A673 (cell line): ENCODE measurements around the gene CTLA4. TPM values are rescaled to one million over a fixed set of nuclear protein-coding genes. Genes with fewer than 3 reads are reported as not detected.

ENCODE experiments used
- BruUV-seq: library from RNA; stranded (reverse); fragments of 400-500 nt; replicated peaks from 2 replicates; lab custom pipeline; 2021; lab: Mats Ljungman, UMichigan
- CTCF ChIA-PET: fragments of 300-600 bp; sonication (Branson Sonifier 250); formaldehyde crosslinking; loops from one replicate; lab custom pipeline; 2022; ENCODE audit warnings: antibody characterized with exemption; lab: Charles Lee
- POLR2A ChIA-PET: fragments of 300-600 bp; sonication (Branson Sonifier 250); formaldehyde crosslinking; loops from one replicate; lab custom pipeline; 2022; ENCODE audit warnings: antibody characterized with exemption; ENCODE audit not compliant: low non-redundant PET; lab: Charles Lee
- DNase-seq: peaks from one replicate; pipeline ENCODE4 v3.0.0-alpha.2; 2015; ENCODE audit warnings: low spot score
- H3K27ac ChIP-seq: fragments of 200-600 bp; sonication (generic); 2 replicates; pipeline ENCODE4 v1.5.1; 2016; ENCODE audit warnings: mixed run types, low read depth, mild to moderate bottlenecking, mixed read lengths, antibody characterized with exemption, low read length; ENCODE audit not compliant: poor library complexity, severe bottlenecking
- H3K27me3 ChIP-seq: fragments of 200-600 bp; sonication (generic); replicated peaks from 2 replicates; pipeline ENCODE4 v1.6.1; 2017; ENCODE audit warnings: mixed run types, low read depth, mild to moderate bottlenecking, mixed read lengths, antibody characterized with exemption, low read length; ENCODE audit not compliant: insufficient read depth, poor library complexity
- H3K36me3 ChIP-seq: fragments of 200-600 bp; sonication (generic); 2 replicates; pipeline ENCODE4 v1.6.1; 2016; ENCODE audit warnings: mixed run types, mild to moderate bottlenecking, mixed read lengths, antibody characterized with exemption, low read length; ENCODE audit not compliant: insufficient read depth, poor library complexity, severe bottlenecking
- H3K4me1 ChIP-seq: fragments of 200-600 bp; sonication (generic); 2 replicates; pipeline ENCODE4 v1.6.1; 2017; ENCODE audit warnings: mixed run types, mild to moderate bottlenecking, mixed read lengths, antibody characterized with exemption, low read length; ENCODE audit not compliant: insufficient read depth, poor library complexity, severe bottlenecking
- H3K4me3 ChIP-seq: fragments of 200-600 bp; sonication (generic); 2 replicates; pipeline ENCODE4 v1.5.1; 2016; ENCODE audit warnings: low read depth, mixed run types, mild to moderate bottlenecking, mixed read lengths, low read length; ENCODE audit not compliant: poor library complexity, severe bottlenecking
- H3K9me3 ChIP-seq: fragments of 200-600 bp; sonication (generic); 2 replicates; pipeline ENCODE4 v1.6.1; 2016; ENCODE audit warnings: mixed run types, low read depth, mild to moderate bottlenecking, mixed read lengths, antibody characterized with exemption, low read length; ENCODE audit not compliant: poor library complexity, severe bottlenecking
- EZH2 ChIP-seq: fragments of 200-600 bp; sonication (generic); IDR thresholded peaks from 2 replicates; pipeline ENCODE4 v1.6.1; 2017; ENCODE audit warnings: borderline replicate concordance, low read depth, mild to moderate bottlenecking, mixed read lengths, antibody characterized with exemption, low read length; ENCODE audit not compliant: poor library complexity, severe bottlenecking
- intact Hi-C: fragments of 100-400 bp; cut with micrococcal nuclease; formaldehyde crosslinking; loops from one replicate; pipeline ENCODE4 v1.10.0; 2022; ENCODE audit not compliant: unreplicated experiment
- total RNA-seq: library from RNA; stranded (reverse); gene quantifications from 2 replicates; pipeline ENCODE4 v1.2.3, GENCODE V29; 2021
- TF ChIP-seq, protein P1 (sequence below): fragments of 300-800, 200-600 bp; sonication (generic); conservative IDR thresholded peaks from 2 replicates; pipeline ENCODE4 v1.5.1; 2017; ENCODE audit warnings: low read depth, mild to moderate bottlenecking, antibody characterized with exemption, low read length, moderate library complexity, mixed read lengths

Gene CTLA4
- total RNA-seq, 1 experiment from 2014 or later: not detected

DNA sequence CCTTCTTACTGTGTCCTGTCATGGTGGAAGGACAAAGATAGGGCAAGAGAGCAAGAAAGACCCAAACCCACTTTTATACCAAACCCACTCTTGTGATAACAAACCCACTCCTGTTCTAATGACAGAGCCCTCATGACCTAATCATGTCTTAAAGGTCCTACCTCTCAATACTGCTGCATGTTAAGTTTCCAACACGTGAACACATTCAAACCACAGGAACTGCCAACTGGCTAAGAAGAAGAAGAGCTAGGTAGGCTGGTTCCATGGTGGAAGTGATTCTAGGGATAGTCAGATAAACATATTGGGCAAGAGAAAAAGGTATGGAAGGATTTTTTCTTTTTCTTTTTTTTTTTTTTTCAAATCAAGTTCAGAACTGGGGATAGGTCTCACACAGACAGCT is 22.0 kb downstream of the CTLA4 start:
- no peak for DNase-seq
- H3K4me1 ChIP-seq: no peaks in the 10 kb centered on the region
- ChIA-PET CTCF (no interaction called here), POLR2A (no interaction called here)
- no peaks in the 10 kb centered on the region for H3K36me3 ChIP-seq
- no peaks in the 10 kb centered on the region for H3K9me3 ChIP-seq
- no peak for TF ChIP-seq EZH2
- TF ChIP-seq, protein P1, sequence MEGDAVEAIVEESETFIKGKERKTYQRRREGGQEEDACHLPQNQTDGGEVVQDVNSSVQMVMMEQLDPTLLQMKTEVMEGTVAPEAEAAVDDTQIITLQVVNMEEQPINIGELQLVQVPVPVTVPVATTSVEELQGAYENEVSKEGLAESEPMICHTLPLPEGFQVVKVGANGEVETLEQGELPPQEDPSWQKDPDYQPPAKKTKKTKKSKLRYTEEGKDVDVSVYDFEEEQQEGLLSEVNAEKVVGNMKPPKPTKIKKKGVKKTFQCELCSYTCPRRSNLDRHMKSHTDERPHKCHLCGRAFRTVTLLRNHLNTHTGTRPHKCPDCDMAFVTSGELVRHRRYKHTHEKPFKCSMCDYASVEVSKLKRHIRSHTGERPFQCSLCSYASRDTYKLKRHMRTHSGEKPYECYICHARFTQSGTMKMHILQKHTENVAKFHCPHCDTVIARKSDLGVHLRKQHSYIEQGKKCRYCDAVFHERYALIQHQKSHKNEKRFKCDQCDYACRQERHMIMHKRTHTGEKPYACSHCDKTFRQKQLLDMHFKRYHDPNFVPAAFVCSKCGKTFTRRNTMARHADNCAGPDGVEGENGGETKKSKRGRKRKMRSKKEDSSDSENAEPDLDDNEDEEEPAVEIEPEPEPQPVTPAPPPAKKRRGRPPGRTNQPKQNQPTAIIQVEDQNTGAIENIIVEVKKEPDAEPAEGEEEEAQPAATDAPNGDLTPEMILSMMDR: no peak
- H3K27me3 ChIP-seq: no peaks in the 10 kb centered on the region
- no peak overlapping the region for H3K27ac ChIP-seq
- intact Hi-C loops: no loop called here
- H3K4me3 ChIP-seq: no peak overlapping the region
- no TSS peak for BruUV-seq

DNA sequence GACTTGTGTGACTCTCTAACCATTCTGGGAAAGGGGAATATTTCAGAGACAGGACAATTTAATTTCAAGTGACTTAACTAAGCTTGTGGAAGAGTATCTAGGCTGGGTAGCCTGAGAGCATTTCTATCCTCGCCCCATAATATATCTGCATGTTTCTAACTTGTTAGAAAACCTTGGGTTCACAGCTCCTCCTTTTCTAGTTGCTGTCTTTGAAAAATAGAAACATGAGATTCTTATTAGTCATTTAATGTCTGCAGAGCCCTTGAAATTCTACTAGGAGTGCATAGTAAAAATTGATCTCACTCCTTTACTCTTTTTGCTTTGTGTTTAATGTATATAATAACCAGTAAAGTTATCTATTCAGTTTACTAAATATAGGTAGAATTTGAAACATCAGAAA is 22.4 kb downstream of the CTLA4 start:
- DNase-seq: no peak
- intact Hi-C loops: no loop called here

DNA sequence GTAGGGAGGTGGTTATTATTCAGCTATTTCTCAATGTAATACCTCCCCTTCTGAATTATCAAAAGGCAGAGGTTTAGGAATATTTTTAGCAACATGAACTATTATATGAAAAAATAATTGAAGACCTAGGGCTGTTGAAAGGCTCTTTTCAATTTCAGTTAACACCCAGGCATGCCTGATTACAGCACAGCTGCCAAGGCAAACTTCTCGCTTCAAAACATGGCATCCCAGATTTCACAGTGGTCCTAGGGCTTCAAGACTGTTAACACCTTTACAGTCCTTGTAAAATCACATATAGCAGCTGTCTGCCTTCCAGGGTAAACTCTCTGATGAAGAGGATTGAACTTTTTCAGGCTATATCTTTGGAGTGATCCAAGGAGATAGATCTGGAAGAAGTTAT is 23.2 kb downstream of the CTLA4 start:
- intact Hi-C loops: no loop called here
- CTCF ChIA-PET: no interaction called here
- Histone ChIP-seq H3K4me3 (no peak overlapping the region), H3K36me3 (no peaks in the 10 kb centered on the region), H3K4me1 (no peaks in the 10 kb centered on the region), H3K27me3 (no peaks in the 10 kb centered on the region), H3K9me3 (no peaks in the 10 kb centered on the region), H3K27ac (no peak overlapping the region)
- no peak for DNase-seq
- POLR2A ChIA-PET: no interaction called here
- BruUV-seq: no TSS peak
- TF ChIP-seq, protein P1: no peak
- no peak for TF ChIP-seq EZH2

More for the DNA sequence above, 22.4 kb downstream of the CTLA4 start:
- POLR2A ChIA-PET: no interaction called here
- no peaks in the 10 kb centered on the region for H3K4me1 ChIP-seq
- no peaks in the 10 kb centered on the region for H3K36me3 ChIP-seq
- H3K27me3 ChIP-seq: no peaks in the 10 kb centered on the region
- H3K27ac ChIP-seq: no peak overlapping the region
- CTCF ChIA-PET: no interaction called here
- no peak overlapping the region for H3K4me3 ChIP-seq
- BruUV-seq: no TSS peak
- no peaks in the 10 kb centered on the region for H3K9me3 ChIP-seq
- TF ChIP-seq EZH2: no peak
- TF ChIP-seq, protein P1: no peak
